Retinal pigment epithelial cell (primary cell): ENCODE data around the gene COQ4.
"Not testable (repeated sequence)": the region's sequence is repeated elsewhere in the genome, so short reads cannot be mapped to it uniquely, and the experiment has no call there.

Experiments used
- DNase-seq: peaks from one replicate; pipeline ENCODE4 v3.0.0-alpha.2; 2010; ENCODE audit warnings: low read depth
- H3K4me3 ChIP-seq: 2 replicates; pipeline ENCODE4 v1.5.1; 2011; ENCODE audit warnings: mild to moderate bottlenecking, low read length, control low read depth, moderate library complexity
- CTCF ChIP-seq: conservative IDR thresholded peaks from 2 replicates; pipeline ENCODE4 v1.5.1; 2011; ENCODE audit warnings: low read depth, low read length, control low read depth, inconsistent platforms

The COQ4 gene

GRCh38 chr9:128322404-128323211 is at the start of gene COQ4, which contains the start of gene TRUB2:
TSS of gene COQ4 (plus strand) at chr9:128322839. CDS start at chr9:128322859, 20 bp downstream.
TSS of gene TRUB2 (minus strand) at chr9:128322447. CDS start at chr9:128322408, 39 bp downstream.
- TF ChIP-seq CTCF: no peak
- peak; percentile 75 for DNase-seq

GRCh38 chr9:128274245-128274644 is 48.4 kb upstream of the COQ4 start:
- H3K4me3 ChIP-seq: no peak overlapping the region
- no peak for DNase-seq
- TF ChIP-seq CTCF: no peak

More at GRCh38 chr9:128322404-128323211, at the start of gene COQ4, which contains the start of gene TRUB2:
- H3K4me3 ChIP-seq: peak within 1 kb of the TSS; percentile 93

- TF ChIP-seq CTCF: no peak
- peak within 1 kb of the TSS; percentile 94 for H3K4me3 ChIP-seq
- no peak for DNase-seq
These were observed 47.2 kb upstream of the COQ4 start, which contains the start of gene GOLGA2 for GRCh38 chr9:128275198-128276007. TSS of gene GOLGA2 (minus strand) at chr9:128276007. CDS start at chr9:128275976, 31 bp downstream.

GRCh38 chr9:128276008-128276573 is 46.5 kb upstream of the COQ4 start, which contains the start of gene SWI5:
TSS of gene SWI5 (plus strand) at chr9:128276276.
- H3K4me3 ChIP-seq: peak within 1 kb of the TSS; percentile 94
- DNase-seq: peak; percentile 92
- no peak for TF ChIP-seq CTCF

- DNase-seq: no peak
- no peak for TF ChIP-seq CTCF
- peak overlapping the region; percentile 90 for H3K4me3 ChIP-seq
These were observed 45.9 kb upstream of the COQ4 start for GRCh38 chr9:128276574-128277270.

GRCh38 chr9:128279088-128280073 is 43.3 kb upstream of the COQ4 start:
- not testable (repeated sequence) for H3K4me3 ChIP-seq, DNase-seq
